GM06990 (cell line): Measurements from ENCODE around the gene SMOC2.

Experiments
- DNase-seq: peaks from one replicate; pipeline ENCODE4 v3.0.0-alpha.2; 2011; ENCODE audit not compliant: insufficient read length; ENCODE audit errors: extremely low read depth
- H3K27me3 ChIP-seq: replicated peaks from 2 replicates; pipeline ENCODE4 v1.6.0; 2011; ENCODE audit warnings: low read length; ENCODE audit not compliant: control insufficient read depth, insufficient read depth
- H3K36me3 ChIP-seq: 2 replicates; pipeline ENCODE4 v1.5.1; 2011; ENCODE audit warnings: low read length; ENCODE audit not compliant: control insufficient read depth, insufficient read depth
- H3K4me3 ChIP-seq: replicated peaks from 2 replicates; pipeline ENCODE4 v1.5.1; 2011; ENCODE audit warnings: low read depth, mild to moderate bottlenecking, control low read depth, low read length
- TF ChIP-seq, protein P1 (sequence below): IDR thresholded peaks from 2 replicates; pipeline ENCODE4 v1.5.1; 2011; ENCODE audit warnings: low read length, control low read depth, mild to moderate bottlenecking, inconsistent platforms; ENCODE audit not compliant: insufficient read depth, poor library complexity, severe bottlenecking

SMOC2 gene

DNA sequence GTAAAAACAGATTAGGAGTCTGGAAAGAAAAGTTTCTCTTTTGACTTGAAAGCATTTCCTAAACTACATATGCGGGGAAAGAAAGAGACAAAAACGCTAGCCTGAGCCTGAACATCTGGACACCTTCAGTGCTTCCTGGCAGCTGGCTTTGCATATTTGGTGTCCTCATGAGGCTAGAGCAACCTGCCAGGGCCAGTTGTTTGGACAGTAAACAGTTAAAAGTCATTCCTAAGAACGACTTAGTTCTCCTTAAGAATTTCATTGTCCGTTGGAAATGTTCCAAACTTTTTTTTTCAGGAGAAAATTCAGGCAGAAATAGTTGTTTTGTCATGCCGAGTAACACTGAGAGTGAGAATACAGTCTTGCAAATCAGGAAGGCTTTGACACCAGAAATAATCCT is 199.8 kb downstream of the SMOC2 start:
- no peak for DNase-seq
- Histone ChIP-seq H3K4me3 (no peak overlapping the region), H3K36me3 (no peaks in the 10 kb centered on the region), H3K27me3 (no peaks in the 10 kb centered on the region)
- TF ChIP-seq, protein P1, sequence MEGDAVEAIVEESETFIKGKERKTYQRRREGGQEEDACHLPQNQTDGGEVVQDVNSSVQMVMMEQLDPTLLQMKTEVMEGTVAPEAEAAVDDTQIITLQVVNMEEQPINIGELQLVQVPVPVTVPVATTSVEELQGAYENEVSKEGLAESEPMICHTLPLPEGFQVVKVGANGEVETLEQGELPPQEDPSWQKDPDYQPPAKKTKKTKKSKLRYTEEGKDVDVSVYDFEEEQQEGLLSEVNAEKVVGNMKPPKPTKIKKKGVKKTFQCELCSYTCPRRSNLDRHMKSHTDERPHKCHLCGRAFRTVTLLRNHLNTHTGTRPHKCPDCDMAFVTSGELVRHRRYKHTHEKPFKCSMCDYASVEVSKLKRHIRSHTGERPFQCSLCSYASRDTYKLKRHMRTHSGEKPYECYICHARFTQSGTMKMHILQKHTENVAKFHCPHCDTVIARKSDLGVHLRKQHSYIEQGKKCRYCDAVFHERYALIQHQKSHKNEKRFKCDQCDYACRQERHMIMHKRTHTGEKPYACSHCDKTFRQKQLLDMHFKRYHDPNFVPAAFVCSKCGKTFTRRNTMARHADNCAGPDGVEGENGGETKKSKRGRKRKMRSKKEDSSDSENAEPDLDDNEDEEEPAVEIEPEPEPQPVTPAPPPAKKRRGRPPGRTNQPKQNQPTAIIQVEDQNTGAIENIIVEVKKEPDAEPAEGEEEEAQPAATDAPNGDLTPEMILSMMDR, result no peak

DNA sequence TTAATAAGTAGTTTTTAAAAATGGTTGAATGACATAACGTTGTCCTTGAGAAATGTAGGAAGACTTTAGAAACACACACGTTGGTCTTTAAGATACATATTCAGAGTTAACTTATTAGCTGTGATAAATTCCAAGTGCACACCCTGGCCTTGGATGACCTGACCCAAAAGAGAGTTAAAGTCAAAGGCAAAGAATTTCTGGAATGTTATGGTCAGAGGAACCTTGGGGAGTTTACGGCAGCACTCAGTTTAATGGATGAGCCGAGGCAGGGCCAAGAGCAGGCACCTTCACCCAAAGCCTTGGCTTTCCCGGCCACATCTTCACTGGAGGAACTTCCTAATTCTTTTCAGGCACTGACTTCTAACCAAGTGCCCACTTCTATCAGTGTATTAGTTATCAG is 200.5 kb downstream of the SMOC2 start:
- no peaks in the 10 kb centered on the region for H3K36me3 ChIP-seq
- H3K27me3 ChIP-seq, result no peaks in the 10 kb centered on the region
- TF ChIP-seq, protein P1, result no peak
- H3K4me3 ChIP-seq, result no peak overlapping the region
- no peak for DNase-seq

DNA sequence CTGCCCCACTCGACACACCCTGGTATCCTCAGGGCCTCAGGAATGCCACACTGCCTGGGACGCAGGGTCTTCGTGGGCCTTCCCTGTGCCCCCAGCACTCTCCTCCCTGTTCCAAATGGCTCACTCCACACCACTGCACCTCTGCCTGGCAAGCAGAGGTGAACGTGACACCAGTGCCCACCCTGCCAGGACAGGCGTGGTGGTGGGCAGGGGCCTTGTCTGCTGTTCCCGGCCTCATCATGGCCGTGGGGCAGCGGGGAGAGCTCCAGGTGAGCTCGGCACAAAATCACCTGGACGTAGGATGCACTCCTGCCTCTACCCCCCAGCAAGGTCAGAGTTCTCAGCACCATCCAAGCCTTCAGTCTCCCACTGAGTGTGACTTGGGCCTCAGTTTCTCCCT is 202.4 kb downstream of the SMOC2 start:
- no peak for DNase-seq
- TF ChIP-seq, protein P1, result no peak
- no peaks in the 10 kb centered on the region for H3K27me3 ChIP-seq
- H3K36me3 ChIP-seq, result no peaks in the 10 kb centered on the region
- no peak overlapping the region for H3K4me3 ChIP-seq

DNA sequence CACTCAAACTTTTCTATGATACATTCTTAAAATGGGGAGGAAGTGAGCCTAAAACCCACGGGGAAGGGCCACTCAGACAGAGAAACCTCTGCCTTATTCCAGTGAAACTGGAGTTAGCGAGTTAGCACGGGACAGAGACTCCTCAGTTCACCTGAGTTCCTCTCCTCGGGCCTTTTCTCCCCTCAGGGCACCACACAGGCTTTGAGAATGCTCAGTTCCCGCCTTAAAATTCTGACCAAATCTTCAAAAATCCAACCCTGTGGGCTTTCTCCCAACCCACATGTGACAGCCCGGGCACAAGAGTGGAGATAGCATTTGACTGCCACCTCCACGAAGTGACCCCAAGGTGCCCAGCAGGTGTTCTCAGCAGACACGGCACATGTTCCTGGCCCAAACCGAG is 204.3 kb downstream of the SMOC2 start:
- no peaks in the 10 kb centered on the region for H3K27me3 ChIP-seq
- H3K36me3 ChIP-seq, result no peaks in the 10 kb centered on the region
- H3K4me3 ChIP-seq, result no peak overlapping the region
- no peak for DNase-seq
- TF ChIP-seq, protein P1, result no peak

DNA sequence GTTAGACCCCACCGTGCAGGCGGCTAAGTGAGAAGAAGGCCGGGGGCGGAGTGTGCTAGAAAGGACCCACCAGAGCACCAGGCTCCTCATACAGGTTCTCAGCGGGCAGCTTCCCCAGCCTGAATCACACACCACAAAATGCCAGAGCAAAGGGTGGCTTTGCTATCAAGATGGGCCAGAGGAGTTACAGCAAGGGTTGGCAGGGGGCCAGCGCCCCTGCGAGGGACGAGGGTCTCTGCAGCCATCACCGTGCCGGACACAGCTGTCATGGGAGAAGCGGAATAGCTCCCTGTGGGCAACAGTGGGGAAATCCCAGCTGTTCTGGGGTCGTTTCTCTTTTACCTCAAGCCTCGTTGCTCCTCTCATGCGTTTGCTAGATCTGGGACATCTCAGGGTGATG is 206.3 kb downstream of the SMOC2 start:
- TF ChIP-seq, protein P1, result no peak
- H3K4me3 ChIP-seq, result no peak overlapping the region
- H3K27me3 ChIP-seq, result no peaks in the 10 kb centered on the region
- no peak for DNase-seq
- no peaks in the 10 kb centered on the region for H3K36me3 ChIP-seq
